GM13977 (cell line): ENCODE measurements around the gene MSMB.

ENCODE experiments used
- DNase-seq: peaks from one replicate; pipeline ENCODE4 v3.0.0; 2012; ENCODE audit warnings: low spot score
- in situ Hi-C: fragments of 300-500 bp; cut with MboI; formaldehyde crosslinking; loops from one replicate; pipeline ENCODE4 v1.12.0; 2022; ENCODE audit warnings: low sequenced_read_pairs, low pct_unique_long_range_greater_than_20kb, mixed read lengths, inconsistent platforms; ENCODE audit not compliant: unreplicated experiment
- TF ChIP-seq, protein P1 (sequence below): IDR thresholded peaks from 2 replicates; pipeline ENCODE4 v1.5.1; 2012; ENCODE audit warnings: mild to moderate bottlenecking, control low read depth; ENCODE audit not compliant: insufficient read depth; ENCODE audit errors: extremely low read depth, missing control alignments

The MSMB gene

DNA sequence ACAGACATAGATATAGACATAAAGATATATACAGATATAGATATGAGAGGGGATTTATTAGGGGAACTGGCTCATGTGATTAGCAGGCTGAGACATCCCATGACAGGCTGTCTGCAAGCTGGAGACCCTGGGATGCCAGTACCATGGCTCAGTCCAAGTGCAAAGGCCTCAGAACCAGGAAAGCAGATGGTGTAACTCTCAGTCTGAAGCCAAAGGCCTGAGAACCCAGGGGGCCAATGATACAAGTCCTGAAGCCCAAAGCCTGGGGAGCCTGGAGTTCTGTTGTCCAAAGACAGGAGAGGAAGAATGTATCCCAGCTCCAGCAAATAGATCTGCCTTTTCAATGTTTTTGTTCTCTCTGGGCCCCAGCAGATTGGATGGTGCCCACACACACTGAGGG is 21.1 kb downstream of the MSMB start:
- in situ Hi-C loops, result loop anchor here (10.0 kb wide), 1 partner anchor 770 kb away; no protein-coding TSS in a partner anchor
- TF ChIP-seq, protein P1, sequence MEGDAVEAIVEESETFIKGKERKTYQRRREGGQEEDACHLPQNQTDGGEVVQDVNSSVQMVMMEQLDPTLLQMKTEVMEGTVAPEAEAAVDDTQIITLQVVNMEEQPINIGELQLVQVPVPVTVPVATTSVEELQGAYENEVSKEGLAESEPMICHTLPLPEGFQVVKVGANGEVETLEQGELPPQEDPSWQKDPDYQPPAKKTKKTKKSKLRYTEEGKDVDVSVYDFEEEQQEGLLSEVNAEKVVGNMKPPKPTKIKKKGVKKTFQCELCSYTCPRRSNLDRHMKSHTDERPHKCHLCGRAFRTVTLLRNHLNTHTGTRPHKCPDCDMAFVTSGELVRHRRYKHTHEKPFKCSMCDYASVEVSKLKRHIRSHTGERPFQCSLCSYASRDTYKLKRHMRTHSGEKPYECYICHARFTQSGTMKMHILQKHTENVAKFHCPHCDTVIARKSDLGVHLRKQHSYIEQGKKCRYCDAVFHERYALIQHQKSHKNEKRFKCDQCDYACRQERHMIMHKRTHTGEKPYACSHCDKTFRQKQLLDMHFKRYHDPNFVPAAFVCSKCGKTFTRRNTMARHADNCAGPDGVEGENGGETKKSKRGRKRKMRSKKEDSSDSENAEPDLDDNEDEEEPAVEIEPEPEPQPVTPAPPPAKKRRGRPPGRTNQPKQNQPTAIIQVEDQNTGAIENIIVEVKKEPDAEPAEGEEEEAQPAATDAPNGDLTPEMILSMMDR, result no peak
- DNase-seq, result no peak

GRCh38 chr10:46022978-46023702 is 22.9 kb downstream of the MSMB start:
- TF ChIP-seq, protein P1, result peak; percentile 48
- peak; percentile 84 for DNase-seq
- in situ Hi-C loops, result loop anchor here (10.0 kb wide), 1 partner anchor 768 kb away; no protein-coding TSS in a partner anchor

DNA sequence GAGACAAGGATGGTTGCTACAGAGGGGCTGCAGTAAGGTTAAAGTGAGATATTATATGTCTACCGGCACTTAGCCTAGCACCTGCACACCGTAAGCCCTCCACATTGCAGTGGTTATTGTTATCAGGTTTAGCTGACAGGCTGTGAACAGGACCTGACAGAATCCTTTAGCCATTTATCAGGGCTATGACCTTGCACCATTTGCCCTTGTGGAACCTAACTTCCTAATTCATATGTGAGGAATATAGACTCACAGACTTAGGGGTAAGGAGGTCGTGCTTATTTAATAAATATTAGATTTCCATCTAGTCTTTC is 25.8 kb downstream of the MSMB start:
- in situ Hi-C loops, result loop anchor here (10.0 kb wide), 1 partner anchor 766 kb away; no protein-coding TSS in a partner anchor
- no peak for DNase-seq
- TF ChIP-seq, protein P1, result no peak

DNA sequence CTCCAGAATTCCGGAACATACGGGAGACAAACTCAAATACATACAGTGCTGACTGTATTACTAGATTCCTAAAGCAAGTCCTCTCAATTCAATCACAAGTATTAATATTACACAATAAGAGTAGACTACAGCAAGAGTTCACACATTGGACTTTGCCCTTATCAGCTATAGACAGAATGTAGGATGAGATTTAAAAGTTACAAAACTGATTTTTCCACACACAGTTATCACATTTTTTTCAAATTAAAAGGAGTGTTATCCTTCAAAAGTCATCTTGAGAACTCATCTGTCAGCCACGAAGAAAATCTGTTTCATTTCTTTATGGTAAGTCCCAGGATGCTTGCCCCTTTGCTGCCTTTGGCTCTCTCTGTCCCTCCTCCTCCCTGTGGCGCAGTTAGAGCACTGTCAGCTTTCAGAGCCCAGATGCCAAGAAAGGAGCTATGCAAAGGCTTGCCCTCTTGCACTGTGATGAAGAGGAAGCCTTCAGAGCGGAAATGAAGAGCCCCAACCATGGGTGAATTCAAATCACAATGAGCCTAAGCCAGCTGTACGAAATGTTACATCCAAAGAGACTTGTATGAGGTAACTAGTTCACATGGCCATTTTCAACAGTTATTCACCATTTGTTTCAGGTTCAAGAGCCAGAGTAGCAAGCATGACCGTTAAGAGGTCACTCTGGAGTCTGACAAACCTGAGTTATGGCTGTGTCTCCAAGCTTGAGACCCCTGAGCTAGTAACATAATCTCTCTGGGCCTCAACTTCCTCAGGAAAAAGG is 26.3 kb downstream of the MSMB start:
- TF ChIP-seq, protein P1, result no peak
- in situ Hi-C loops, result loop anchor here (10.0 kb wide), 1 partner anchor 765 kb away; no protein-coding TSS in a partner anchor
- no peak for DNase-seq

DNA sequence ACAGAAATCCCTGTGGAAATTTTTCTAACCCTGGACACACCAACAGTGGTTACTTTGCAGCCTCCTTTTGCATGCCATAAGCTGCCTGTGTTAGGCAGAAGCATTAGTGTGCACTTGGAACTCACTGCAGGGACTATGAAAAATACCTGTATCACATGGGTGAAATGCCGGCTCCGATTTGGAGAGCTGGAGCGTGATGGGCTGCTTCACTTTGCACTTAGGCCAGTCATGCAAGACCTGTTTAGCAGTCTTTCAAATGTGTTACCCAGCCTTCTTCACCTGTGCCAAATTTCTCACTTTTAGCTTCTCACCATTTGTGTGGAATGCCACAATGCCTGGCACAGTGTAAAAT is 26.9 kb downstream of the MSMB start:
- DNase-seq, result no peak
- in situ Hi-C loops, result no loop called here
- TF ChIP-seq, protein P1, result no peak

DNA sequence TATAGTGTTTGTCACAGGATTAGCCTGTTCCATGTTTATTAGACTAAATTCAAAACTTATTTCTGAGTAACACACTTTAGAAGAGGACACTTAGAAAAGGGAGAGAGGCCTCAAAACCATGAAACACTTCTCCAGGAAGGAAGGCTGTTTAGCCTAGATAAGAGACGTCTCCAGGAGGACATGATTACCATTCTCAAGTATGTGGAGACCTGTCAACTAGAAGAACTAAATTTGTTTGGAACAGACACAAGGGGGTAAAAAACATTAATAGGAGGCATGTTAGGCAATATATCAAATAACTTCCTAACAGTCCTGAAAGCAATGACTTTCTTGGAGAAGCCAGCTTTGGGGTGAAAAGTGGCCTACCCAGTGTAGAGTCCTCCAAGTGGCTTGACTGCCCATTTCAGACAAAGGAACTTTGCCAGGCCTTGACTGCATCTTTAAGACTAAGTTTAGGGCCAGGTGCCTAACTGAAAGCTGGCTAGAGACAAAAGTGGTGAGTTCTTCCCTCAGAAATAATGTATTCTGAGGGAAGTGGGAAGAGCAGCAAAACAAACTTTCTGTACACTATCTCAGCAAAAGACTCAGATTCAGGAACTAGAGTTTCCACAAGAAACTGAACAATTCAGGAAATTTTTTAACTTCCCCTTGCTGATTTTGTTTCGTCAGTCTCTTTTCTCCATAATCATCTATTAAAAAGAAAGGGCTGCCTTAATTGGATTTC is 27.5 kb downstream of the MSMB start:
- TF ChIP-seq, protein P1, result no peak
- in situ Hi-C loops, result no loop called here
- DNase-seq, result no peak
